ENCODE measurements around the gene FAM72C. TPM values are rescaled to one million over a fixed set of nuclear protein-coding genes. Genes with fewer than 3 reads are reported as not detected.
"Not testable (repeated sequence)": the region's sequence is repeated elsewhere in the genome, so short reads cannot be mapped to it uniquely, and the experiment has no call there.

The FAM72C gene
- total RNA-seq, 4 donors from 2014 or later, result 0.19 TPM; not detected in 3

- H3K4me3 ChIP-seq; intact Hi-C loops (cut with DNase I); H3K27ac ChIP-seq (replicated peaks in 1 of 4); H3K36me3 ChIP-seq; H3K4me1 ChIP-seq; DNase-seq (ENCODE audit: extremely low spot score); H3K27me3 ChIP-seq; H3K9me3 ChIP-seq: not testable (repeated sequence)
- WGBS, result 0% methylated on average over 2 of the region's 8 CpGs
- TF ChIP-seq, protein P1, sequence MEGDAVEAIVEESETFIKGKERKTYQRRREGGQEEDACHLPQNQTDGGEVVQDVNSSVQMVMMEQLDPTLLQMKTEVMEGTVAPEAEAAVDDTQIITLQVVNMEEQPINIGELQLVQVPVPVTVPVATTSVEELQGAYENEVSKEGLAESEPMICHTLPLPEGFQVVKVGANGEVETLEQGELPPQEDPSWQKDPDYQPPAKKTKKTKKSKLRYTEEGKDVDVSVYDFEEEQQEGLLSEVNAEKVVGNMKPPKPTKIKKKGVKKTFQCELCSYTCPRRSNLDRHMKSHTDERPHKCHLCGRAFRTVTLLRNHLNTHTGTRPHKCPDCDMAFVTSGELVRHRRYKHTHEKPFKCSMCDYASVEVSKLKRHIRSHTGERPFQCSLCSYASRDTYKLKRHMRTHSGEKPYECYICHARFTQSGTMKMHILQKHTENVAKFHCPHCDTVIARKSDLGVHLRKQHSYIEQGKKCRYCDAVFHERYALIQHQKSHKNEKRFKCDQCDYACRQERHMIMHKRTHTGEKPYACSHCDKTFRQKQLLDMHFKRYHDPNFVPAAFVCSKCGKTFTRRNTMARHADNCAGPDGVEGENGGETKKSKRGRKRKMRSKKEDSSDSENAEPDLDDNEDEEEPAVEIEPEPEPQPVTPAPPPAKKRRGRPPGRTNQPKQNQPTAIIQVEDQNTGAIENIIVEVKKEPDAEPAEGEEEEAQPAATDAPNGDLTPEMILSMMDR (IDR thresholded peaks at IDR 0.05), result peak in 2 of 3 experiments; percentile 25 to 43
Measured at GRCh38 chr1:143936457-143937115, 35.2 kb downstream of the FAM72C start.

GRCh38 chr1:143919127-143919526, 52.7 kb downstream of the FAM72C start:
- DNase-seq (ENCODE audit: extremely low spot score); intact Hi-C loops (cut with DNase I): not testable (repeated sequence)
- WGBS, result no CpG with 5 or more reads among the region's 2 CpGs

GRCh38 chr1:143918552-143918951, 53.2 kb downstream of the FAM72C start:
- intact Hi-C loops (cut with DNase I); H3K27ac ChIP-seq (replicated peaks in 1 of 4); H3K27me3 ChIP-seq; DNase-seq (ENCODE audit: extremely low spot score); H3K4me3 ChIP-seq; H3K4me1 ChIP-seq; H3K9me3 ChIP-seq; H3K36me3 ChIP-seq: not testable (repeated sequence)
- no CpG with 5 or more reads among the region's 3 CpGs for WGBS

More at GRCh38 chr1:143919127-143919526, 52.7 kb downstream of the FAM72C start:
- not testable (repeated sequence) for H3K36me3 ChIP-seq; H3K27me3 ChIP-seq; H3K27ac ChIP-seq (replicated peaks in 1 of 4); H3K4me3 ChIP-seq; H3K4me1 ChIP-seq; H3K9me3 ChIP-seq

DNA sequence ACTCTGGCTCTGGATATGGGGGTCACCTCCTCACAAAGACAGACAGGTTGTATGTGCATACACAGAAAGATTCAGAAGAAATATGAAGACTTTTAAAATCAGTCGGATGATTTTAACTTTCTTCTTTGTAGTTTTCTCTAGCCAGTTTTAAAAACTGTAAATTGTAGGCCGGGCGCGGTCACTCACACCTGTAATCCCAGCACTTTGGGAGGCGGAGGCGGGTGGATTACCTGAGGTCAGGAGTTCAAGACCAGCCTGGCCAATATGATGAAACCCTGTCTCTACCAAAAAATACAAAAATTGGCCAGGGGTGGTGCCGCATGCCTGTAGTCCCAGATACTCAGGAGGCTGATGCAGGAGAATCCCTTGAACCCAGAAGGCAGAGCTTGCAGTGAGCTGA, 58.1 kb downstream of the FAM72C start:
- H3K27me3 ChIP-seq; H3K9me3 ChIP-seq; DNase-seq (ENCODE audit: extremely low spot score); H3K4me1 ChIP-seq; H3K4me3 ChIP-seq; H3K27ac ChIP-seq (replicated peaks in 1 of 4); intact Hi-C loops (cut with DNase I); H3K36me3 ChIP-seq: not testable (repeated sequence)
- WGBS, result 93% methylated on average over 3 of the region's 7 CpGs

Small RNAs within 50 kb of the gene (small RNA-seq; reads per million reads assigned to genes)
- 0 reads per million in 3 donors for gene HIST2H3PS2

Data from esophagus muscularis mucosa (tissue), 4 donors.